SH-SY5Y (cell line): Measurements from ENCODE around the gene HYI.

Source experiments
- GATA2 ChIP-seq: IDR thresholded peaks from 2 replicates; pipeline ENCODE4 v1.6.1; 2011; ENCODE audit warnings: mild to moderate bottlenecking, low read depth, low read length
- GATA3 ChIP-seq: IDR thresholded peaks from 2 replicates; pipeline ENCODE4 v1.6.1; 2011; ENCODE audit warnings: low read depth, mild to moderate bottlenecking, low read length, moderate library complexity

The HYI gene, protein sequence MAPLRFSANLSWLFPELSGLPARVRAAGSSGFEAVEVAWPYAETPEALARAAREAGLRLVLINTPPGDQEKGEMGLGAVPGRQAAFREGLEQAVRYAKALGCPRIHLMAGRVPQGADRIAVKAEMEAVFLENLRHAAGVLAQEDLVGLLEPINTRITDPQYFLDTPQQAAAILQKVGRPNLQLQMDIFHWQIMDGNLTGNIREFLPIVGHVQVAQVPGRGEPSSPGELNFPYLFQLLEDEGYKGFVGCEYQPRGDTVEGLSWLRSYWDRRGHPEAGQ

DNA sequence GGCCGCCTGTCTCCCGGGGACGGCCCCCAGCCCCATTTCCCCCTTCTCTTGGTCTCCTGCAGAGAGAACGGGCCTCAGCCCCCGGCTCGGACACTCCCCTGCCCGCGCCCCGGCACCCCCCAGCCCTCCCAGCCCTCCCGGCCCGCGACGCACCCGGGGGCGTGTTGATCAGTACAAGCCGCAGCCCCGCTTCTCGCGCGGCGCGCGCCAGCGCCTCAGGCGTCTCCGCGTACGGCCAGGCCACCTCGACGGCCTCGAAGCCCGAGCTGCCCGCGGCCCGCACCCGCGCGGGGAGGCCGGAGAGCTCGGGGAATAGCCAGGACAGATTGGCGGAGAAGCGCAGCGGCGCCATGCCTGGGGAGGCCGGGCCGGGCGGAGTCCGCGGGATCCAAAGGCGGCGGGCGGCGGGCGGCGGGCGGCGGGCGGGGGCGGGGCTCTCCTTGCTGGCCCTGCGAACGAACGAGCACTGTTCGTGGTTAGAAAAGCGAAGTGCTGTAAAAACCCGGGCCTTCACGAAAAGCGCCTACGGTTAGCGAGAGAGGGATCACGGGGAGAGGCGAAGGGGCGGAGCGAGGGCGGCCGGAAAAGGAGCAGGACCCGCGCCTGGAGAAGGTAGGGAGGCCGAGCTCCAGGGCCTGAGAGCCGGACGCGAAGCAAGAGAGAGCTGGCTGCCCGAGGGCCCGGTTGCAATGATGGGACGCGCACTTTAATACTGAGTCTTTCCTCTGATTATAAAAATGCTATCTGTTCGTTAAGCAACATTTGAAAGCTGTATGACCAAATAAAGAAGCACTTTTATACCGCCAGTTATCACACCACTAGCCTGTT is at the start of gene HYI:
TSS of gene HYI (minus strand) at position 490 of the 828 bp plus-strand sequence. CDS start at position 352, 138 bp downstream.
- TF ChIP-seq GATA3 (no peak), GATA2 (no peak)

DNA sequence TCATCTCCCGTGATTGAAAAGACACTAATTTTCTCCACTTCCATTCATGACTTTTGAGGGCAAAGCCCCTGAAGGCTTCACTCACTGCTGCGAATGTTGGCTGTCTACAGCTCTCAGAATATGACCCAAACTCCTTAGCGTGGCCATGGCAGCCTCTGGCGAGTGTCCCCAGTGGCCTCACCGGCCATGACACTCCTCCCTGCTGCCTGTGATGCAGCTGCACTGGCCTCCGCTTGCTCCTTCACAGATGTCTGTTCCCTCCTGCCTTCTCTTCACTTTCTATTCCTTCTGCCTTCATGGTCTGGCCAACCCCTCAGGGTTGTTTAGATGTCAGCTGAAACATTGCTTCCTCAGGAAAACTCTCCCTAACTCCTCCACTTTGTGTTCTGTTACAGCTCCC is 46.2 kb upstream of the HYI start:
- TF ChIP-seq GATA2, result no peak
- no peak for TF ChIP-seq GATA3

DNA sequence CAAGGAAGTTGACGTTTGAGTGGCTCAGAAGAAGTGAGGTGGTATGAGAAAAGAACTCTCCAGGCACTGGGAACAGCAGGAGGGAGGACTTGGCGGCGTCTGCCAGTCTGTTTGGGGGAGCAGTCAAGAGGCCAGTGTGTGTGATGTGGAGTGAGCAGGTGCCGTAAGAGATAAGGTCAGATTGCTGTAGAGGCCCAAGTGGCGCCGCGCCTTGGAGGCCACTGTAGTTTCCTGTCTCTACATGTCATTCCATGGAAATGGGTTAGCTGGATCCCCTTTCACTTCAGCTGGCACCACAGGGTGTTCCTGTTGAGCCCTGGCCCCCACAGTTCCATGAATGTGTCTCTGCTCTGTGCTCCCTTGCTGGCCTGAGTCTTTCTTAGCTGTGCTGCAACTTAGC is 41.5 kb upstream of the HYI start:
- no peak for TF ChIP-seq GATA3
- no peak for TF ChIP-seq GATA2

DNA sequence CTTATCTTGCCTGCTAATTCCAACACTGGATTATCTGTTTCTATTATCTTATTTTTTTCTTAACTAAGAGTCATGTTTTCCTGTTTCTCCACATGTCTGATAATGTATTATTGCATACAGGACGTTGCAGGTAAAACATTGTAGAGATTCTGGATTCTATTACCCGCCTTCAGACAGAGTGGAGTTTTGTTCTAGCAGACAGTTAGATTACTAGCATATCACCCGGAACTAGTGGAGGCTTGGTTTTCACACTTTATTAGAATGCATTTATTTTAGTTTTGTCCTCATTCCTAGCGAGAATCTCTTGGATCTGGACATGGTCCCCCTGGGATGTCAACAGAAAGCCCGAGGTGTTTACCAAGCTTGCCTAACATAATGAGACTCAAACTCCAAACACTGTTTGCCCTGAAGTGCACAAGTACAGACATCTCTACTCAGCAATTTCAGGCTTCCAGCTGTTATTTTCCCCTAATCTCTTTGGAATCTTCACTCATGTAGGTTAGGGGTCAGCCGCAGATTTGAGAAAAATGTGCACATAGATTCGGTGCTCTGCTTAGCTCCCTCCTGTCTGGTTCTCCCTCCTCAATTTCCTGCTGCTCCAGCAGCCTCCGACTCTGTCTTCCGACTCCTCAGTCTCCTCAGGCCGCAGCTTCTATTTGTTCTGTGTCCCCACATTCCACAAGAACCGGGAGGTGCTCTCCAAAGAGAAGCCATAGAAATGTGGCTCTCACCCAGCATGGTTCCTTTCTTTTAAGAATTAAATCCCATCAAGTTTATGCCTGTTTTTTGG is 40.1 kb upstream of the HYI start:
- no peak for TF ChIP-seq GATA2
- no peak for TF ChIP-seq GATA3

DNA sequence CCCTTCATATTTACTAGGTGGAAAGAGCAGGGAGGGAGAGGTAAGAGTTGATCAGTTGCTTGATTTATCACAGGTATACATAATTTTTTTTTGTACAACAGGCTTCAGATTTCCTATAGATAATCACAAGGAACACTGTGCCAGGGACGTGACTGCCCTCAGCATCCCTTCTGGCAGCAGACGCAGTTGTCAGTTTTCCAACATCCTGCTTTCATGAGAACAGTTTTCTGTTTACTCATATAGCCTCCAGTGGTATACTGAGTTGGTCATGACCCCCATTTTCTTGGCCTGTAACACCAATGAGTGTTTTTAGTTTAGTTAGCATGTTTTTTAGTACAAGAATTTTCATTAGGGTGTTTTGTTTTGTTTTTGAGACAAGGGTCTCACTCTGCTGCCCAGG is 39.1 kb upstream of the HYI start:
- TF ChIP-seq GATA3, result no peak
- TF ChIP-seq GATA2, result no peak

DNA sequence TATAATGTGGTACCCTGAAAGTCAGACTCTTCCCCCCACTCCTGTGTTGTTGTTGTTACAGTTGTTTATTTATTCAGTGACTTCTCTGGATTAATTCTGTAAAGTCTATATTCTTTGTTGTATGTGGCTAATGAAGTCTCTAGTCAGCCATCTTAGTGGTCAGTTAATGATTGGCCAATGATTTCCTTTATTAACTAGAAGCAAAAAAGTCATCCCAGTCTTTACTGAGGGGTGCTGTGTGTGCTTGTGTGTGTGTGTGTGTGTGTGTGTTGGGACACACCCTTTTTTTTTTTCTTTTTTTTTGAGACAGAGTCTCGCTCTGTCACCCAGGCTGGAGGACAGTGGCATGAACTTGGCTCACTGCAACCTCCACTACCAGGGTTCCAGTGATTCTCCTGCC is 37.3 kb upstream of the HYI start:
- TF ChIP-seq GATA2, result no peak
- no peak for TF ChIP-seq GATA3

DNA sequence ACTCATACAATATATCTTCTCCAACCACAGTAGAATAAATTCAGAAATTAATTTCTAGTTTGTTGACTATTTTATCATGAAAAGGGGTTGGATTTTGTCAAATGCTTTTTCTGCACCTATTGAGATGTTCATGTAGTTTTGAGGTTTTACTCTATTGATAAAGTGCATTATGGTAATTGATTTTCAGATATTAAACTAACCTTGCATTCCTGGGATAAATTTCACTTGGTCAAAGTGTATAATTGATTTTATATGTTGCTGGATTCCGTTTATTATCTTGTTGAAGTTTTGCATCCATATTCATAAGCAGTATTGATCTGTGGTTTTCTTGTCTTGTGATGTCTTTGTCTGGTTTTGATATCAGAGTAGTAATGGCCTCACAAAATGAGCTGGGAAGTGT is 34.4 kb upstream of the HYI start:
- no peak for TF ChIP-seq GATA2
- no peak for TF ChIP-seq GATA3

DNA sequence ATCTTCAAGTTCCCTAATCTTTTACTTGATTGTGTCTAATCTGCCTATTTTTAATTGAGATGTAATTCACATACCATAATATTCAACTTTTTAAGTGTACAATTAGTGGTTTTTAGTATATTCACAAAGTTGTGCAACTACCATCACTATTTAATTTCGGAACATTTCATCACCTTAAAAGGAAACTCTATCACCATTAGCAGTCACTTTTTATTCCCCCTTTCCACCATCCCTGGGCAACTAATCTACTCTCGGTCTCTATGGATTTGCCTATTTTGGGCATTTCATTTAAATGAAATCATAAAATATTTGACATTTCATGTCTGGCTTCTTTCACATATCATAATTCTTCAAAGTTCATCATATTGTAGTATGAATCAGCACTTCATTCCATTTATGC is 30.6 kb upstream of the HYI start:
- TF ChIP-seq GATA3, result no peak
- no peak for TF ChIP-seq GATA2

DNA sequence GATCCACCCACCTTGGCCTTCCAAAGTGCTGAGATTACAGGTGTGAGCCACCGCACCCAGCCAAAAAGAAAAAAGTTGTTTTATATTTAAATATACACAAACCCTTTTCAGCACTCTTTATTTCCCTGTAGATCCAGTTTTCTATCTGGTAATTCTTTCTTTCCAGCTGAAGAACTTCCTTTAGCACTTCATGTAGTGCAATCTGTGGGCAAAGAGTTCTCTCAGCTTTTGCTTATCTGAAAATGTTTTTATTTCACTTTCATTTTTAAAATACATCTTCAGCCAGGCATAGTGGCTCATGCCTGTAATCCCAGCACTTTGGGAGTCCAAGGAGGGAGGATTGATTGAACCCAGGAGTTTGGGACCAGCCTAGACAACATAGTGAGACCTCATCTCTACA is 28.5 kb upstream of the HYI start:
- no peak for TF ChIP-seq GATA3
- TF ChIP-seq GATA2, result no peak

DNA sequence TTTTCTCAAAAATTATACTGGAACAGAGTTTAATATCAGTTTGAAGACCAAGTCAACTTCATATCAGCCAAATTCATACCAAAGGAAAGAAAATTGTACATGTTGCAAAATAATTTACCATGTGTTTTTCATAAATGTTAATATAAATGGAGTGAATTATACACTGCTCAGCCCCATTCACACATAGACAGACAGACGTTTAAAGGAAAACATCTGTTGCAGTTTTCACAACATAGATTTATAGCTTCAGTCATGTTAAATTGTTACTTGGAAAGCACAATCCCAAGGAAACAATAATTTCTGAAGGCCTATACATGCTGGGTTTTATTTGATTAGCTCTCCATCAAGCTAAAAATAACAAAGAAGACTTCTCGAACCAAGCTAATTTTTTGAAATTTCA is 27.8 kb upstream of the HYI start:
- TF ChIP-seq GATA2 (no peak), GATA3 (no peak)

DNA sequence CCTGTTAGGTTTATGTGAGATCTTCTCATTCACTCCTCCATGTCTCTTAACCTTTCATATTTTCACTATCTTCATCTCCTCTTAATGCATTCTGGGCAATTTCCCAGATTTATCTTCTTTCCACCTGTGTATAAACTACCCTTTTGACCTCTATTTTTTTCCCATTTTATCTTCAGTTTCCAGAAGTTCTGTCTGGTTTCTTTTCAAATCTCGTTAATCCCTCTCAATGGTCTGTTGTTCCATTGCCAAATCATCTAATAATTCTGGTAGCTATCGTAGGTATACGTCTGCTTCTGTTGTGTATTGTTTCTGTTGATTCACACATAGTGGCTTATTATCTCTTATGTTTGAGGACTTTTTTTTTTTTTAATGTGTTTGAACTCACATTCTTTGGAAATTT is 25.7 kb upstream of the HYI start:
- TF ChIP-seq GATA2 (no peak), GATA3 (no peak)

DNA sequence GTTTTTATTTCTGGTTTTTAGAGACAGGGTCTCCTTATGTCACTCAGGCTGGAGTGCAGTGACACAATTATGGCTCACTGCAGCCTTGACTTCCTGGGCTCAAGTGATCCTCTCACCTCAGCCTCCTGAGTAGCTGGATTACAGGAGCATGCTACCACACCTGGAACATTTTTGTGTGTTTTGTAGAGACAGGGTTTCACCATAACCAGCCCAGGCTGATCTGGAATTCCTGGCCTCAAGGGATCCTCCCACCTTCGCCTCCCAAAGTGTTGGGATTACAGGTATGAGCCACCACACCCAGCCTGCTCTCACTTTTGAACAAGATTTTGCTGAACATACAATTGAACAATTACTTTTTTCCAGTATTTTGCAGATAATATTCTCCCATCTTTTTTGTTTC is 24.0 kb upstream of the HYI start:
- TF ChIP-seq GATA2 (no peak), GATA3 (no peak)

DNA sequence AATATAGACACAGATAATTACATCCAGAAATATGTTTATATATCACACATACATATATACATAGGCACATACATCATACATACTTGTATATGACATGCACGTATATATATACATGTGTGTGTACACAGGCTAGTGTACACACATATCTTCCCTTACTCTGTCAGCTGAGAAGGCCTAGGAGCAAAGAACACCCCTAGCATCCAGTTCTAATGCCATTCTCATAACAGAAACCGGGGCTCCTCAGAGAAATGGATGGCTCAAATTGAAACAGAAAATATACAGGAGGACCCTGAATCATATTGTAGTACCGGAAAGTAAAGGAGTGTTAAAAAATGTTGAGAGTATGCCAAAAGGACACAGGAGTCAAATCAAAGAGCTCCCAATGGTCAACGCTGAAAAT is 19.7 kb upstream of the HYI start:
- TF ChIP-seq GATA2, result no peak
- TF ChIP-seq GATA3, result no peak

DNA sequence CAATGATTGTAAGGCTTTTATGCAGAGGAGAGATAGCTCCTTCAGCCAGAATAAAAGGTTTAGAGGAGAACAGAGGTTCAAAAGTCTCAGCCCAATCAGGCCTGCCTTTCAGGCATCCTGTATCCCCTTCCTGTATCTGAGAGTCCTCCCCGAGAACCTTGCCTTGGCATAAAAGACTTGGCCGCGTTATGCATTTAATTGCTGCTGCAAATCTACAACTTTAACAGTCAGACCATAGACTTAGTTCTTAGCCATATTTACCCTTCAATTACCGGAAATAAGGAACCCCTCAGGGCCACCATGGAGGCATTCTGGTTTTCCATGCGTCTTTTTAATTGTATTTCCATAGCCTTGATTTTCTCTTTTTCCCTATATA is 18.3 kb upstream of the HYI start:
- TF ChIP-seq GATA2, result no peak
- no peak for TF ChIP-seq GATA3
